Right lobe of liver (tissue), 4 donors: Measurements from ENCODE around the gene PDE4B.

Experiments
- POLR2A ChIP-seq: fragments of 450-650 bp; IDR thresholded peaks from one replicate; pipeline ENCODE4 v1.6.1; 2017; ENCODE audit warnings: antibody characterized with exemption, mild to moderate bottlenecking
- TF ChIP-seq, protein P1 (sequence below), 4 donors: fragments of 200-600 bp in 3 of 4; fragments of 450-650 bp in 1 of 4; IDR thresholded peaks; one replicate each; pipeline versions ENCODE4 v1.5.1 to v1.8.0; 2016 to 2022; ENCODE audit warnings: antibody characterized with exemption in 4 of 4, mild to moderate bottlenecking in 2 of 4
- donor health status: DM: no; HTN: no; CAD: no.
- donor health status: DM: no; HTN: no; CAD: no.
- donor health status: DM: no; HTN: yes; CAD: no.

DNA sequence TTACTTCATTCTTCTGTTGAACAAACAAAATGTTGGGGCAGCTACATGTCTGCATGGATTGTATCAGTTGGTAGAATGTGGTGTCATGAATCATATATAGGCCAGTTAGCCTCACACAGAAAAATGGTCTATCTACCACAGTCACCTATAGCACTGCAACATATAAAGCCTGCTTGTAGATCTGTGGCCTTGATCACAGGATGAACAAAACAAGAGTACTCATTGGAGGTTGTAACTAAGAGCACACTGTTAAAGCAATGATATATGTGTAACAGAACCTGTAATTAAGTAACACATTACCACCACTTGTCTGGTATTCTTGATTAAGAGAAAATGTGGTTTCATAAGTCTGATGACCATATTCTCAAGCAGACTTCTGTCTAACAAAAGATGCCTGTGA is 573.9 kb downstream of the PDE4B start:
- TF ChIP-seq, protein P1, sequence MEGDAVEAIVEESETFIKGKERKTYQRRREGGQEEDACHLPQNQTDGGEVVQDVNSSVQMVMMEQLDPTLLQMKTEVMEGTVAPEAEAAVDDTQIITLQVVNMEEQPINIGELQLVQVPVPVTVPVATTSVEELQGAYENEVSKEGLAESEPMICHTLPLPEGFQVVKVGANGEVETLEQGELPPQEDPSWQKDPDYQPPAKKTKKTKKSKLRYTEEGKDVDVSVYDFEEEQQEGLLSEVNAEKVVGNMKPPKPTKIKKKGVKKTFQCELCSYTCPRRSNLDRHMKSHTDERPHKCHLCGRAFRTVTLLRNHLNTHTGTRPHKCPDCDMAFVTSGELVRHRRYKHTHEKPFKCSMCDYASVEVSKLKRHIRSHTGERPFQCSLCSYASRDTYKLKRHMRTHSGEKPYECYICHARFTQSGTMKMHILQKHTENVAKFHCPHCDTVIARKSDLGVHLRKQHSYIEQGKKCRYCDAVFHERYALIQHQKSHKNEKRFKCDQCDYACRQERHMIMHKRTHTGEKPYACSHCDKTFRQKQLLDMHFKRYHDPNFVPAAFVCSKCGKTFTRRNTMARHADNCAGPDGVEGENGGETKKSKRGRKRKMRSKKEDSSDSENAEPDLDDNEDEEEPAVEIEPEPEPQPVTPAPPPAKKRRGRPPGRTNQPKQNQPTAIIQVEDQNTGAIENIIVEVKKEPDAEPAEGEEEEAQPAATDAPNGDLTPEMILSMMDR (IDR thresholded peaks at IDR 0.05), result no peak
- TF ChIP-seq POLR2A, result no peak
